HuH-7 (cell line): ENCODE measurements around the gene ATXN3.
"Not testable (repeated sequence)": the region's sequence is repeated elsewhere in the genome, so short reads cannot be mapped to it uniquely, and the experiment has no call there.

Experiments used
- DNase-seq: peaks from one replicate; pipeline ENCODE4 v3.0.0; 2011; ENCODE audit warnings: low spot score

Gene ATXN3

DNA sequence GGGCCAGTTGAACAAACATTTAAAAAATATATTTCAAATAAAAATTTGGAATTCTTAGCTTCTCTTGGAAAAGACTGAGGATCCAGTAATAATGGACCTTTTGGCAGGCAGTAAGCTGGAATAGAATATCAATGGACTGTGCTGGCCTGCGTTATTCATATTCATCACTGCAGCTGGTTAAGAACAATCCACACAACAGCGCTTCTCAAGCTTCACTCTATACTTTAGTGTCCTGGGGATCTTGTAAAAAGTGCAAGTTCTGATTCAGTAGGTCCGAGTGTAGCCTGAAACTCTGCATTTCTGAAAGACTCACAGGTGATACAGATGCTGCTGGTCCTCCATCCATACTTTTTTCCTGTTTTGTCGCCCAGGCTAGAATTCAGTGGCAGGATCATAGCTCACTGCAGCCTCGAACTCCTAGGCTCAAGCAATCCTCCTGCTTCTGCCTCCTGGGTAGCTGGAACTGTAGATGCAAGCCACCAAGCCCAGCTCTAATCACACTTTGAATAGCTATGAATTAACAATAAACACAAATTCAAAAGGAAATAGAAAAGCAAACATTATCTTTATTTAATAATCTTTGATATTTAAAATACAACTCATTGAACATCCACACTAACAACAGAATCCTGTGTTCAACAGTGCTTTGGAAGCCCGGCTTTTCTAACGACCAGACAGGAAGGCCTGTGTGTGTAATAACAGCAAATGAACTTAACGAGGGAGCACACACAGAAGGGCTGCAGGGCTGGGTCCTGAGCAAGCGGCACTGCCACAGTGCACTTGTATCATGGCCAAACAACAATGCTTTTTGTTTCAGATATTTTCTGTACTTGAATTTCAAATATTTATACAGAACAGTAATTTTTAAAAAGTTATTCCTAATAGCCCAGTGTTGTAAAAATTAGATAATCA, 48.1 kb downstream of the ATXN3 start:
- DNase-seq = no peak

DNA sequence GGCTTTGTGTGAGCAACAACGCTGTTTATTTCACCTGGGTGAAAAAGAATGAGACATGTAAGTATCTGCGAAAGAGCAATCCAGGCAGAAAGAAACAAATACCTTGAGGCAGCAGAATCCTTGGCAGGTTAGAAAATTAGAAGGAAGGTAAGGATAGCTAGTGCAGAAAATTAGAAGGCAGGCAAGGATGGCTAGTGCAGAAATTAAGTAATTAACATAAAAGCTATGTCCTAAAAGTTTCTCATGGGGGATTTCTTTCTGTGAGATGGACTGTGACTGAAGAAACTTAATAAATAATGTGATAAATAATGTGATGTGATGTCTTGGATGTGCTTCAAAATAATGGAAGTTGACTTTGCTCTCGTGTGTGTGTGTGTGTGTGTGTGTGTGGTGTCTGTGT, 56.6 kb downstream of the ATXN3 start:
- no peak for DNase-seq

DNA sequence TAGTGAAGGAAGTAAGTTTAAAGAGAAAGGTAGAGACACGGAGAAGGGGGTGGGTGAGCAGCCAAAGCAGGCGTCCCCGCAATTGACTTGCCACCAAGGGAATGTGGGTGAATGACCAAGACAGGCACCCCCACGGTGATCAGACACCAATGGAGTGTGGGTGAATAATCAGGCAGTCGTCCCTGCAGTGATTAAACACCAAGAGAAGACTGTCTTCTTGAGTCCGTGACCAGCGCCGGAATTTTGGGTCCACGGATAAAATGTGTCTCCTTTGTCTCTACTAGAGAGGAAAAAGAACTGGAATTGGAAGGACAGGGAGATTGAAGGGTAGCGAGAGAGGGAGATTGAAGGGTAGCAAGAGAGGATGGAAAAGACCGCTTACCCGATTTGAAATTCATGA, 57.2 kb downstream of the ATXN3 start:
- not testable (repeated sequence) for DNase-seq

DNA sequence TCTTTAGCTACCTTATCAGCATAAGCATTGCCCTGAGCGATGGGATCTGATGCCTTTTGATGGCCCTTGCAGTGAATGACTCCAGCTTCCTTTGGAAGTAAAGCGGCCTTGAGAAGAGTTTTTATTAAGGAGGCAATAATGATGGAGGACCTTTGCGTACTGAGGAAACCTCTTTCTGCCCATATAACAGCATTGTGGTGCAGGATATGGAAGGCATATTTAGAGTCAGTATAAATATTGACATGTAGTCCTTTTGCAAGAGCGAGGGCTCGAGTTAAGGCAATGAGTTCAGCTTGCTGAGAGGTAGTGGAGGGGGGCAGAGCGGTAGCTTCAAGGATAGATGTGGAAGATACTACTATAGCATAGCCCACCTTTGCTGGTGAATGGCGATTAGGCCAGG, 60.5 kb downstream of the ATXN3 start:
- not testable (repeated sequence) for DNase-seq

DNA sequence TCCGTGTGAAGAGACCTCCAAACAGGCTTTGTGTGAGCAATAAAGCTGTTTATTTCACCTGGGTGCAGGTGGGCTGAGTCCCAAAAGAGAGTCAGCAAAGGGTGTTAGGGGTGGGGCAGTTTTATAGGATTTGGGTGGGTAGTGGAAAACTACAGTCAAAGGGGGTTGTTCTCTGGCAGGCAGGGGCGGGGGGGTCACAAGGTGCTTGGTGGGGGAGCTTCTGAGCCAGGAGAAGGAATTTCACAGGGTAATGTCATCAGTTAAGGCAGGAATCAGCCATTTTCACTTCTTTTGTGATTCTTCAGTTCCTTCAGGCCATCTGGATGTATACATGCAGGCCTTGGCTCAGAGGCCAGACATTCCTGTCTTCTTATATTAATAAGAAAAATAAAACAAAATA, 64.6 kb downstream of the ATXN3 start:
- not testable (repeated sequence) for DNase-seq

DNA sequence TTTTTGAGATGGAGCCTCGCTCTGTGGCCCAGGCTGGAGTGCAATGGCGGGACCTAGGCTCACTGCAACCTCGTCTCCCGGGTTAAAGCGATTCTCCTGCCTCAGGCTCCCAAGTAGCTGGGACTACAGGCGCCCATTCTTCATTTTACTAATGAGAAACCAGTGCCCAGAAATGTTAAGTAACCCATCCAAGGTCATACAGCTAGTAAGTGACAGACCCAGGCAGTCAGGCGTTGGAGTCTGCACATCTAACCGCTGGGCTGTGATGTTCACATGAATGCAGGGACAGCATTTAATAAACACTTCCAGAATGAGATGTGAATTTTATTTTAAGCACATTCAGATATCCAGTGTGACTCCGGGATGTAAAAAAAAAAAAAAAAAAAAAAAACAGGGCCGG, 65.2 kb downstream of the ATXN3 start:
- DNase-seq = no peak

DNA sequence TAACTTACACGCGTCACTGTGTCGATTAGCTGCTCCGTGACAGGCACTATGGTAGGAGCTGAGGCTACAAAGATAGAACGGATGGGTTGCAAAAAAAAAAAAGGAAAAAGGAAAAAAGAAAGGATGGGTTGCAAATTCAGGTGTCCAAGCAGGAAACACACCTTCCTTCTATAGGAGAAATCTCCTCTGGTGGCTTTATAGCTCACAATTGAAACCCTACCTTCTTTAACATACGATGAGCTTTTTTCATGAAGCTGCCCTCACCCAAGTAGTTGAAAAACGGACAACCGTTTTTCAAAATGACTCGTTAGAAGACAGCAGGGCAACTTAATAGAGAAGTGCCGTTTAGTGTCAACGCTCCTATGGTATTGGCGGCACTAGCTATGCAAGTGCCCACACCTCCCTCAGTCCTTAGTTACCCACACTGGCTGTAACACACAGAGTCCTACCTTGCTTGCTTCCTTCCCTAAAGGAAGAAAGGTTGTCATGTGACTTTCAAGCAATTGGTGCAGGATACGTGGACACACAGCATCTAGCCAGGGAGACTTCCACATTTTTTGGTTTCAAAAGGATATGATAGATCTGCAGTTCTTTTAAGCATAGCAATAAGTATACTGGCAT, 65.8 kb downstream of the ATXN3 start:
- DNase-seq = peak; percentile 25

DNA sequence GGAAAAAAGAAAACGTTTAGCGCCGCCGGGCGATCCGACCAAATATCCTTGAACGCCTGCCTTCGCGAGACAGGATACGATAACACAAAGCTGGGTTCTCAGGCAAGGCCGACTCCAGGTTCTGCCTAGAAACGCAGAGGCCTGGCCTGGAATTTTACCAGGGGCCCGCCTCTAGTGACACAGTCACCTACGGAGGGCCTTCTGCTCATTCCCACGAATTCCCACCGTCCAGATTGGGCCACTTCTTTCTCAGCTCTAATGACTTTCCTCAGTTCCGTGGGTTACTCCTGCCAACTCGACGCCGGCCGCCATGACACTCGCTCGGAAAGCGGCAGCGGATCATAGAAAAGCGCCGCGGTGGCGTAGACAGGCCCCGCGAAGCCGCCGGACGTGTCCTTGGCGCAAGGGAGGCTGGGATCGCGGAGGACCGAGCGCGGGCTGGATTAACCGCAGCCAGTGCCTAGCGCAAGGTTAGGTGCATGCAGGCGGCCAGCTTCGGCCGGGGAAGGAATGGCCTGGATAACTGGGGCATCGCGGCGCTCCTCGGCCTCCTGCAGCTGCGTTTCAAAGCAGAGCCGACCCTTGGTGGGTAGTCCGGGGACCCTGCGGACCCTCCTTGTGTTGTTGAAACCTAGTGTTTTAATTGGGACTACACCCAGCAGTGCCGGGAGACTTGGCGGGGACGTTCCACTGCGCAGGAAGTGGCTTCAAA, 66.5 kb downstream of the ATXN3 start, which contains the start of gene TRIP11:
TSS of gene TRIP11 (minus strand) at position 341 of the 712 bp plus-strand sequence. CDS start 374 bp downstream, outside the sequence.
- DNase-seq = peak; percentile 80

DNA sequence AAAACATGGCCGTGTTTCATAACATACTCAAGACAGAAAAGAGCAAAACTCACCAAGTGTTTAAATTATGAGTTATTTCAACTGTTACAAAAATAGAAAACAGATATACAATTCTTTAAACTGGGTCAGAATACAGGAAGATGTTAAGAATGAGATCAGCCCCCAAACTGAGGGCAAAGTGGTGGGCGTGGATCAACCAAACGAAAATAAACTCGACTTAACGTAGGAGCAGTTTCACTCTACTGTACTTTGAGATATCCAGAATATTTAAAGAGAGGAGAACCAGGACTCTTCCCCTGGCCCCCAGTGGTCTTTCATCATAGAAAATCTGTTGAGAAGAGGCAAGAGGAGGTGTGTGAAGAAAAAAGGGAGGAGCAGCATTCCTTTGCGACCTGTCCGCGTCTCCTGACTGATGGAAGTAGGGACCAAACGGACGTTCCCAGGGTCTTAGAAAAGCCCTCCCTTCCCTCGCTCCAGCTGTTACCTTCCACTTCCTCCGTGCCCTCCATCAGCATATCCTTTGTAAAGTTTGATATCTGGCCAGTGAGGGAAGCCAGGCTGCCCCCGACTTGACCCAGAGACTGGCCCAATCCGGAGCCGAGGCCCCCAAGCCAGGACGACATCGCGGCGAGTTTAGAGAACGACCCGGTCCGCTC, 67.2 kb downstream of the ATXN3 start:
- peak; percentile 43 for DNase-seq

DNA sequence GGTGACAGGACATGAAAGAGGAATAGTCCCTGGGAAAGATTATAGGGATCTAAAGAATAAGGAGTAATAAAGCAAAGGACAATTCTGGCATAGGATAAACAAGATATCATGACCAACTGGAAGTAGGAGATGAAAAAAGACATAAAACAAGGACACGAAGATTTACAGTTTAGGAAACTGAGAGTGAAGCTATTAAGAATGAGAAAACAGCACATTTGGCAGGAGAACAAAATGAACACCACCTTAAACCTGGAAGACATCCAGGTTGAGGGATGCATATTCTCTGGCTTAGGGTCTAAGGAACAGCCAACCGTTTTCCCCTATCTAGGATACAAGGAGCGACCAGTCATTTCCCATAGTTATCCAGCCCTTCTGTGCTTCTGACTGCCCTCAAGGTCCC, 68.4 kb downstream of the ATXN3 start:
- DNase-seq = no peak

DNA sequence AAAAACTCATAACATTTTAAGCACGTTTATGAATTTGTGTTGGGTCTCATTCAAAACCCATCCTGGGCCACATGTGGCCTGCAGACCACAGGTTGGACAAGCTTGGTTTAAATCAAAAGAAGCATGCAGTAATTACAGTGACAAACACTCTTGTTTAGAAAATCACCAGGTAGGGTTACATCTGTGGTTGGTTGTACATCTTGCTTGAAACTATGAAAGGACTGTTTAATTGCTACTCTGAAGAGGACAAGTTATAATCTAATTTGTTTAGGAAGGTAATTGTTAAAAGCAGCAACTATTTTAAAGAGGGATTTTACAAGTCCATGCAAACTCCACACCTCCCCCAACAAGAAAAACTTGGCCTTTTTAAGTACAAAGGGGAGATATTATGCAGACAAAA, 70.5 kb downstream of the ATXN3 start:
- no peak for DNase-seq

DNA sequence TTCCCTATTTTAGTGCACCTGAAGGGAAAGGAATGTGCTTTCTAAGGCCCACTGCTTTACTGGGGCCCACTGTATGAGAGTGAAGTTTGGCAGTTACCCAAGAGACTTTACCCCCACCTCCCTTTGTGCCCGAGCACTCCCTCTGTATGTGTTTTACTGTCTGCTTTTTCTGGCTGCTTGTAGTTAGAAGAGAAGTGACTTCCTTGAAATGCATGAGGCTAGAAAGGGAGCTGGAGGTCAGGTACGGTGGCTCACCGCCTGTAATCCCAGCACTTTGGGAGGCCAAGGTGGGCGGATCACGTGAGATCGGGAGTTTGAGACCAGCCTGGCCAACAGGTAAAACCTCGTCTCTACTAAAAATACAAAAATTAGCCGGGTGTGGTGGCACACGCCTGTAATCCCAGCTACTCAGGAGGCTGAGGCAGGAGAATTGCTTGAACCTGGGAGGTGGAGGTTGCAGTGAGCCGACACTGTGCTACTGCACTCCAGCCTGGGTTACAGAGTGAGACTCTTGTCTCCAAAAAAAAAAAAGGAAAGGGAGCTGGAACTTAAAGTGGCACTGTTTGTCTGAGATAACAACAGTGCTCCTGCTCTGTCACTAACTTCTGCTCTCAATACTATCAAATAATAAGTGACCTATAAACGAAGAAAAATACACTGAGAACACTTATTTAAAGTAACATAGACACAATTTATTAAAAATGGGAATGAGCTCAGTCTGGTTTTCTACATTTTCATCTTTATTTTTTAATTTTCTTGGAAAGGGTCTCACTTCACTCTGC, 72.3 kb downstream of the ATXN3 start:
- DNase-seq = no peak

DNA sequence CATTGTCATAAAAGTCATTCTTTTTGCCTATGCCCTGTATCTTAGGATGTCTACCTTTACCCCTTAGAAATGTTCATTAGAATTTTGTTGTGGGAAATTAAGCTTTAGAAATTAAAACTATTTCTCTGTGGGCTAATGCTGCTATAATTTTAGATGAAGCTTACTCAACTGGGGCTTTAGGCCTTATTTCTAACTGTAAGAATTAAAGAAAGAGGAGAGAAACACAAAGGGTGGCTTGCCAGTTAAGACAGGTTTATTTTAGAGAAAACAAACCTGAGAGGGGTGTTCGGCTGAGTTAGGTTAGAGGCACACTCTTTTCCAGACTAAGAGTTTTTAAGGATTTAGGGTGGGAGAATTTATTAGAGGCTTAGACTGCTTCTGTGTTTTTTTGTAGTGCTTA, 72.9 kb downstream of the ATXN3 start:
- no peak for DNase-seq

DNA sequence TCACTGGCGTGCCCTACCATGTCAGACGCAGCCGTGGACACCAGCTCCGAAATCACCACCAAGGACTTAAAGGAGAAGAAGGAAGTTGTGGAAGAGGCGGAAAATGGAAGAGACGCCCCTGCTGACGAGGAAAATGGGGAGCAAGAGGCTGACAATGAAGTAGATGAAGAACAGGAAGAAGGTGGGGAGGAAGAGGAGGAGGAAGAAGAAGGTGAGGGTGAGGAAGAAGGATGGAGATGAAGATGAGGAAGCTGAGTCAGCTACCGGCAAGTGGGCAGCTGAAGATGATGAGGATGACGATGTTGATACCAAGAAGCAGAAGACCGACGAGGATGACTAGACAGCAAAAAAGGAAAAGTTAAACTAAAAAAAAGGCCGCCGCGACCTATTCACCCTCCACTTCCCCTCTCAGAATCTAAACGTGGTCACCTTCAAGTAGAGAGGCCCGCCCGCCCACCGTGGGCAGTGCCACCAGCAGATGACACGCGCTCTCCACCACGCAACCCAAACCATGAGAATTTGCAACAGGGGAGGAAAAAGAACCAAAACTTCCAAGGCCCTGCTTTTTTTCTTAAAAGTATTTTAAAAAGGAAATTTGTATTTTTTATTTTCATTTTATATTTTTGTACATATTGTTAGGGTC, 79.7 kb downstream of the ATXN3 start:
- DNase-seq = no peak

DNA sequence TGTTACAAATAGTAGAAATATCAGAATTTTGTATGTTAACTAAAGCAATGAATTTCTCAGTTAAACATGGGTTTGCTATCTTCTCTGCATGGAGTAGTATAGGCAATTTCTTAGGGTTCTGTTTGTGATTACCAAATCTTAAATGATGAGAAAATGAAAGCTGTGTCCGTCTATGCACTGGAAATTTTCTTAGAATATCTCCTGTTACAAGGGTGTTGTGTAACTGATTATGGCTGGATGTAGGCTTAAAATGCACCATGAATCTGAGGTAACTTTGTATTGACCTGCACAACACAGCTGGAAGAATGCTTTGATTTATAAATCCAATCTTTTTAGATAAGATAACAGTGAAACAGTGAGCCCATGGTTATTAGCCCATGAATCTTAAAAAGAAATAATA, 84.3 kb downstream of the ATXN3 start:
- DNase-seq = no peak

DNA sequence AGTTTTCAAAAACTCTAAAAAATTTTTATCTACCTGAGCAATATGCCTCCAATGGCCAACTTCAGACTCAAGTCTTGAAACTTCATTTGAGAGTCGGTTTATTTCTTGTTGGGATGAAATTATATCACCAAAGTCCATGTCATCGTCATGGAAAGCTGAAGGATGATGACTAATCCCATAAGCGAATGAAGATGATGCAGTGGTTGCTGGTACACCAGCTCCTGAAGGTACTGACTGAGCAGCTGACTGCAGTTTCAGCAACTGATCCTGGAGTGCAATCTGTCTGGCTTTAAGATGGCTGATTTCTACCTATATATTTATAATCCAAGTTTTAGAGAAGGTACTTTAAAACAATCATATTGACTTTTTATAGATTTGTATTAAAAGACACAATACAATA, 84.9 kb downstream of the ATXN3 start:
- DNase-seq = no peak

DNA sequence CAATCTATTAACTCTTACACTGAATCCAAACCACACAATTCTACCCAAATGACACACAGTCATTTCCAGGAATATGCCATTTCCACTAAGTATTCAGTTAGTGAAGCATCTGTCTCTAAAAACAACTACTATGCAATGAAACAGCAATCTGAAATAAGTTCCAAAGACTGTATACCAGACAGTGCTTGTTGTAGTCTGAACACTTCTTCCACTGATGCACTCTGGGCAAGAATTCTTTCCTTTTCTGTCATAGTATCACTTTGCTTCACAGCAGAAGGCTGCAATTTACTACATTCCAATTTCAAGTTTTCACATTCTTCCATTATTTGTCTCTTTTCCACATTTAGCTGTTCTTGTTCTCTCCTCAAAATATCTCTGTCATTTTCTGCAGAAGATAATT, 92.3 kb downstream of the ATXN3 start:
- no peak for DNase-seq

DNA sequence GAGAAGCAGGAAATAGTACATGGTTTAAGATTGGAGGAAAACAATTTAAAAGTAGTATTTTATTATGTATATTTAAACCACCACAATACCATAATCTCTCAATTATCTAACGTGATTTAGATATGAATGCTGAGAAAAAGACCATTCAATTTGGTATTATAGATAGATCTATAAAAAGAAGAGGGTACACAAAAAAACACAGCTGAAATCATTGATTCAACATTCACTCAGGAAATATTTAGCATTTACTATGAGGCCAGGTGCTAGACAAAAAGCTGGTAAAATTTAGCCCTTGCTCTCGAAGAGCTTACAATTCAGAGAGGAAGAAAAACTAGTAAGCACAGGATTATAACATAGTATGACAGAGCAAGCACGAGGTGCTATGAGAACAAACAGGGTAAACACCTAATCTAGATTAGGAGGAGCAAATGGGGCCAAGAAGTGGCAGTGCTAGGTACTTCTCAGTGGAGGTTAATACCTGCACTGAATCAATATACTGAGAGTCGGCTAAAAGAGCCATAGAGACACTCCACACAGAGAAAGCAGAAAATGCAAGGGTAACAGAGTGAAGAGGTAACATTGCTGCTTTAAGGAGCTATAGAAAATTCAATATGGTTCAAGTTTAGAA, 94.1 kb downstream of the ATXN3 start:
- no peak for DNase-seq

DNA sequence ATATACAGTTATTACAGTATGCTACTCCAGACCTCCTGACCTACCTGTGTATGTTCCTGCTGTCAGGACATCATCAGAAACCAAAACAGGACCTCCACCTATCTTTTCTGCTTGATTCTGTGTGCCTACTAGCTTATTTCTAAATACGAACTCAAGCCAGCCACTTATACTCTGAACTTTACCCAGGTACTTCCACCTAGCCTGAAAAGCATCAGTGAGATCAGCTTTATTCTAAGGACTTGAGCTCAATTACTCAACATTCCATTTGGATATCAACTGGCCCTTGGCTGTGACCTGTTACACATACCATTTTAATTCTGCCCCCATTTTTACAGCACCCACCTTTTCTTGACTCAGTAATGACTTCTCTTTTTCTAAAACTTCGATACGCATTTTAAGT, 95.7 kb downstream of the ATXN3 start:
- no peak for DNase-seq

DNA sequence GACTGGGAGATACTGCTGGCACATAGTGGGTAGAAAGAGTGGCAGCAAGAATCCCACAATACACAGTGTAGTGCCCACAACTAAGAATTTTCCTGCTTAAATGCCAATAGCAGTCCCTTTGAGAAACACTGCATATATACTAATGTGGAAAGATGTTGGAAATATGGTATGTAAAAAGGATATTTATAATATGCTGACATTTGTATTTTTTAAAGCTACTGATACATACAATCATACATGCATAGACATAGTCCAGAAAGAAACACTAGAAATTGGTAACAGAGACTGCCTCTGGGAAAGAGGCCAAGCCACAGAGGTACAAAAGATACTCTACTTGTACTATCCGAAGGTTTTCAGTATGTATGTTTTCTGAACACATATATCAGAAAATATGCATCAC, 96.8 kb downstream of the ATXN3 start:
- no peak for DNase-seq
